NCI-H1105 treated with DMSO at 0.1 percent for 48 hours (cell line): ENCODE measurements around the gene KCP.
A peak's percentile ranks its signal among the peaks of the same experiment; 100 is the strongest.

Source experiments
- DNase-seq: peaks from one replicate; lab custom pipeline; 2025; lab: John Stamatoyannopoulos, UW

Gene KCP

GRCh38 chr7:128874140-128875031 lies 36.1 kb downstream of the KCP start:
- peak; percentile 87 for DNase-seq

GRCh38 chr7:128873234-128873633 lies 37.3 kb downstream of the KCP start:
- no peak for DNase-seq

- no peak for DNase-seq
These were observed 38.1 kb downstream of the KCP start for GRCh38 chr7:128872394-128872824.

- no peak for DNase-seq
These were observed 39.5 kb downstream of the KCP start for GRCh38 chr7:128871050-128871449.

- DNase-seq, result no peak
These were observed 40.6 kb downstream of the KCP start for GRCh38 chr7:128869944-128870285.

GRCh38 chr7:128869138-128869943 lies 41.2 kb downstream of the KCP start:
- no peak for DNase-seq

- no peak for DNase-seq
These were observed 41.8 kb downstream of the KCP start for GRCh38 chr7:128868624-128869137.

- DNase-seq, result peak; percentile 83
These were observed 42.5 kb downstream of the KCP start for GRCh38 chr7:128867842-128868623.

- DNase-seq, result no peak
These were observed 43.3 kb downstream of the KCP start for GRCh38 chr7:128867241-128867640.

- no peak for DNase-seq
These were observed 44.3 kb downstream of the KCP start for GRCh38 chr7:128865996-128866877.

GRCh38 chr7:128865303-128865702 lies 45.2 kb downstream of the KCP start:
- no peak for DNase-seq

GRCh38 chr7:128863433-128863989 lies 47.0 kb downstream of the KCP start:
- peak; percentile 30 for DNase-seq

GRCh38 chr7:128862571-128863432 lies 47.7 kb downstream of the KCP start, which contains the start of gene ATP6V1F:
TSS of gene ATP6V1F (plus strand) at chr7:128862856. CDS start at chr7:128862905, 49 bp downstream.
- DNase-seq, result peak; percentile 97

- DNase-seq, result no peak
These were observed 48.4 kb downstream of the KCP start for GRCh38 chr7:128861957-128862570.

- no peak for DNase-seq
These were observed 50.1 kb downstream of the KCP start for GRCh38 chr7:128860158-128861073.

- DNase-seq, result no peak
These were observed 51.0 kb downstream of the KCP start for GRCh38 chr7:128859232-128860157.
